NCI-H1092 treated with DMSO at 0.1 percent for 48 hours (cell line): ENCODE data around the gene SEC22C.
"Not testable (repeated sequence)": the region's sequence is repeated elsewhere in the genome, so short reads cannot be mapped to it uniquely, and the experiment has no call there.

Experiments
- DNase-seq: peaks from one replicate; lab custom pipeline; 2025; lab: John Stamatoyannopoulos, UW

SEC22C gene

GRCh38 chr3:42579346-42579745 is 2.4 kb downstream of the SEC22C start:
- DNase-seq, result not testable (repeated sequence)

- DNase-seq, result no peak
Measured at GRCh38 chr3:42578054-42578453, 3.7 kb downstream of the SEC22C start.

GRCh38 chr3:42575137-42575741 is 6.5 kb downstream of the SEC22C start:
- DNase-seq, result no peak

- no peak for DNase-seq
Measured at GRCh38 chr3:42572278-42572677, 9.5 kb downstream of the SEC22C start.

- DNase-seq, result no peak
Measured at GRCh38 chr3:42569593-42570142, 12.1 kb downstream of the SEC22C start.

- DNase-seq, result no peak
Measured at GRCh38 chr3:42562047-42562907, 19.5 kb downstream of the SEC22C start.

- no peak for DNase-seq
Measured at GRCh38 chr3:42557854-42558253, 23.9 kb downstream of the SEC22C start.

- DNase-seq, result not testable (repeated sequence)
Measured at GRCh38 chr3:42556817-42557216, 24.9 kb downstream of the SEC22C start.

GRCh38 chr3:42556089-42556632 is 25.6 kb downstream of the SEC22C start:
- DNase-seq, result no peak

- no peak for DNase-seq
Measured at GRCh38 chr3:42552830-42553229, 28.9 kb downstream of the SEC22C start.

- no peak for DNase-seq
Measured at GRCh38 chr3:42550250-42550649, 31.5 kb downstream of the SEC22C start.

GRCh38 chr3:42549131-42549530 is 32.6 kb downstream of the SEC22C start:
- DNase-seq, result no peak

- DNase-seq, result peak; percentile 30
Measured at GRCh38 chr3:42547401-42547945, 34.3 kb downstream of the SEC22C start.

GRCh38 chr3:42546691-42547213 is 35.0 kb downstream of the SEC22C start:
- DNase-seq, result no peak

GRCh38 chr3:42545284-42545900 is 36.4 kb downstream of the SEC22C start:
- no peak for DNase-seq

- DNase-seq, result peak; percentile 84
Measured at GRCh38 chr3:42544492-42545283, 37.1 kb downstream of the SEC22C start.

- no peak for DNase-seq
Measured at GRCh38 chr3:42541079-42541478, 40.7 kb downstream of the SEC22C start.

GRCh38 chr3:42539871-42540714 is 41.7 kb downstream of the SEC22C start:
- no peak for DNase-seq

- DNase-seq, result no peak
Measured at GRCh38 chr3:42537350-42537749, 44.4 kb downstream of the SEC22C start.
